HG03442 (cell line): ENCODE measurements around the gene TEX51.
A peak's percentile ranks its signal among the peaks of the same experiment; 100 is the strongest.

Experiments
- ATAC-seq: cut with Tn5 transposase; IDR thresholded peaks from one replicate; pipeline ENCODE4 v1.9.1; 2021; ENCODE audit warnings: mild to moderate bottlenecking, moderate library complexity; ENCODE audit not compliant: unreplicated experiment

TEX51 gene

DNA sequence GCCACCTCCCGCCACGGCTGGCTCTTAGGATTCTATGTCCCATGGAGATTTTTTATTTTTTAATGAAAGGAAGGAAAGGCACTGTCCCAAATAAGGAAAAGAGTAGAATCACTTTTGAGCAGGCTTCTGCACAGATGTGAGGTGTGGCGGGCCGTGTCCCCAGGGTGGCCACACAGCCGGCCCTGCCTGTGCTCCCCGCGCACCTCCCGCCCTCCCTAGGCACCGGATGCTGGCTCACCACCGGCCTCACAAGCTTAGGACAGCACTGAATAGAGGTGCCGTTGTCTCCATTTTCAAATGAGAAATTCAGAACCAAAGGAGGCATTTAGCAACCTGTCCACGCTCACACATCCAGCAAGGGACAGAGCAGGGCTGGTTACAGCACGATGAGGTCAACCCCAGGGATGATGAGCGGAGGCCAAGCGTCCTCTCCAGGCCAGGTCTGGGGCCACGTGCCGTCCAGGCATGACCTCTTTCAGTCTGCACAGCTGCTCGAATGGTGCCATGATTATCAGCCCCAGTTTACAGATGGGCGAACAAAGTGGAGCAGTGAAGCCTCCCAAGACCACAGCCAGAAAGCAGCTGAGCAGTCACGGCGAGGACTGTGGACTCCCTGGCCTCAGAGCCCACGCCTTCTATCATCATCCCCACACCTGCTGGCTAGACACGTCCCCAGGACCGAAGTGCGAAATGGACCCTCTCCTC is 20.7 kb upstream of the TEX51 start:
- ATAC-seq: no peak

DNA sequence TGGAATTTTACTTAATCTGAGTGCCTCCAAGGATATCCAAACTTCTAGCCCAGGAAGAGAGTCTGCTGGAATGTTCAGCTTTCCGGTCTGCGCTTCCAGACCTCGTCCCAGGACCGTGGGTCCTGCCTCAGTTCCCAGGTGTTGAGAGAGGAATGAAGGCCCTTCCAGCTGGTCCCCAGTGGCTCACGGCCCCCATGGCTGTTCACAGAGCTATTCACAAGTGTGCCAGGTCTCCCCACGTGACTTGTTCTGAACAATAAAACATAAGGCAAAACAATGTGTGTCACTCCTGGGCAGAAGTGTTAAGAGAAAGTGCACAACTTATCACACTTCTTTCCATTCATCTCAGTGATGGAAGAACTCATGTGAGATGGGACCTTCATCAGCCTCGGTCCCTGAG is 20.1 kb upstream of the TEX51 start:
- no peak for ATAC-seq

GRCh38 chr2:126879348-126880298 is 19.1 kb upstream of the TEX51 start:
- ATAC-seq: no peak

DNA sequence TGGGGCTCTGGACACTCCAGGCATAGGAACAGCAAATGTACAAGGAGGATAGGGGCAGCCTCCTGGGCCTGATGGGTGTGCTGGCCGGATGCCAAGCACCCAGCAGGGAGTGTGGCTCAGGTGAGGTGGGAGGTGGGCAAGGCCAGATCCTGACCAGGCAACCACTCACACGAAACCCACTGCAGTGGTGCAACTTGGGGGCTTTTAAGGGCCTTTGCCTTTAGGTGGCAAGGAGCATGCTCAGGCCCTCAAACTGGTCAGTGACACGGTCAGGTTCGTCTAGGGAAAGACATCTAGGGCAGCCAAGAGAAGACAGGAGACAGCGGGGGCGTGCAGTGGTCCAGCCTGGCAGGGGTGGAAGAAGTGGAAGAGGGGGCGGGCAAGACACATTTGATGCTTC is 18.4 kb upstream of the TEX51 start:
- ATAC-seq: no peak

DNA sequence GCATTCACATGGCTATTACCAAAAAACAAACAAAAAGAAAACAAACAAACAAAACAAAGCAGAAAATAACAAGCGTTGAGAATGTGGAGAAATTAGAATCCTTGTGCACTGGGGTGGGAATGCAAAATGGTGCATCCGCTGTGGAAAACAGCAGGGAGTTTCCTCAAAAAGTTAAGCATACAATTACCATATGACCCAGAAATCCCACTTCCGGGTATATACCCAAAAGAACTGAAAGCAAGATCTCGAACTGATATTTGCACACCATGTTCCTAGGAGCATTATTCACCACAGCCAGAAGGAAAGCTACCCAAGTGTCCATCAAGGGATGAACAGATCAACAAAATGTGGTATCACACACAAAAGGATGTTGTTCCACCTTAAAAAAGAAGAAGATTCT is 17.9 kb upstream of the TEX51 start:
- ATAC-seq: no peak

DNA sequence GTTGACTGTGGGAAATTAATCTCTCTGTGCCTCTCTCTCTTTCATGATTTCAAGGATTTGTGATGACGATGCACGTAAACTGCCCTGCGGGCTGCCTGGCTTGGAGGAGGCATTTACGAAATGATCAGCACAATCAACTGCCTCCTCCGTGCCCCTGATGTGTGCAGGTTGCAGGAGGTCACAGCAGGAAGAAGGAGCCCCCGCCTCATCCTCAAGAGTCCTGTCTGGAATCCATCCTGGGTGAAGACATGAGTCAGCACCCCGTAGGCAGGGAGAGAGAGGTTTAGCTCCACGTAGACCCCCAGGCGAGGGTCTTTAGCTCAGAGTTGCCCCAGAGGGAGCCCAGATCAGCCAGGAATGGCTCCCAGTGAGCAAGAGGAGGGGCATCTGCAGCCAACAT is 17.1 kb upstream of the TEX51 start:
- no peak for ATAC-seq

DNA sequence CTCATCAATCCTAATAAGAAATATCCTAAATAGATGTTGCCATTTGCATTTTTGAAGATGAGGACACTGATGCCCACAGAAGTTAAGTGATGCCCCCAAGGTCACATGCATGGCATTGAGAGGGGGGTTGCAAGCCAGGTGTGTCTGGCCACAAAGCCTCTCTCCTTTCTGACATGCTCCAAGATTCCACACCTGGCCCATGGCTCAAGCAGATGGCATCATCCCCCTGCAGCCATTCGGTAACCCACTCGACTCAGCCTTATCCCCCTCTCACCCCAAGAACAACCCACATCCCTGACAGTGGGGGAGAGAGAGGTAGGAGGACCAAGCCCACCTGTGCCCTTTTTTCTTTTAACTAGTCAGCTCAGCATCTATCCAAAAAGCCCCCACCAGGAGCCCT is 16.5 kb upstream of the TEX51 start:
- ATAC-seq: no peak

GRCh38 chr2:126882736-126883665 is 15.7 kb upstream of the TEX51 start:
- no peak for ATAC-seq

- ATAC-seq: no peak
Measured at GRCh38 chr2:126883666-126884040, 15.0 kb upstream of the TEX51 start.

DNA sequence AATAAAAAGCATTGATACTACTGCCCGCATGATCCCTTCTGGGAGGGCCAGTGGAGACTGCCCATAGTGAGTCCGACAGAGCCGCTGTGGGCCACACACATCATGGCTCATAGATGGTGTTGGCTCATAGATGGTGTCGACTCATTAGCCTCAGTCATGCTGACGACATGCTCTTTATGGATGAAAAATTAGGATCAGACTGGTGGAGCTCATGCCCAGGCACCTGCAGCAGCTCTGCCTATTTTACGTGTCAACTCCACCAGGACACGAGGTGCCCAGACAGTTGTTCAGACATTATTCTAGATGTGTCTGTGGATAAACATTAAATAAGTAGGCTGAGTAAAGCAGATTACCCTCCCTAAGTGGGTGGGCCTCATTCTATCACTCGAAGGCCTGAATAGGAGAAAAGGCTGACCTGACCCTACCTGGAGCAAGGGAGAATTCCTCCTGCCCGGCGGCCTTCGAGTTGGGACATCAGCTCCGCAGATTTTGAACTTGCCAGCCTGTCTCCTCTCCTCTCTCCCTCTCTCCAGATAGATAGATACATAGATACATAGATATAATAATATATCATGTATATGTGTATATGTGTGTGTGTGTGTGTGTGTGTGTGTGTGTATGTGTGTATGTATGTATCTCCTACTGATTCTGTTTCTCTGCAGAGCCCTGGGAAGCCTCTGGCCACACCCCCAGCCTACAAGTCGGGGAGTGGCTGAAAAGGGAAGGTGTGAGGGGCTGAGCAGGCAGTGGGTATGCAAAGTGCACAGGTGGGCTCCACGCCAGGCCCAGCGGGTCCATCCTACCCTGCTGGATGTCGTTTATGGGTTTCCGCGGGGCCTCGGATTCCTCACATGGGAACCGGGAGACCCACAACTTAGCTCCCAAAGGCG is 13.6 kb upstream of the TEX51 start:
- no peak for ATAC-seq

GRCh38 chr2:126885751-126886210 is 12.9 kb upstream of the TEX51 start:
- ATAC-seq: no peak

GRCh38 chr2:126886211-126886915 is 12.3 kb upstream of the TEX51 start:
- peak; percentile 84 for ATAC-seq

- no peak for ATAC-seq
Measured at GRCh38 chr2:126886916-126887280, 11.8 kb upstream of the TEX51 start.

DNA sequence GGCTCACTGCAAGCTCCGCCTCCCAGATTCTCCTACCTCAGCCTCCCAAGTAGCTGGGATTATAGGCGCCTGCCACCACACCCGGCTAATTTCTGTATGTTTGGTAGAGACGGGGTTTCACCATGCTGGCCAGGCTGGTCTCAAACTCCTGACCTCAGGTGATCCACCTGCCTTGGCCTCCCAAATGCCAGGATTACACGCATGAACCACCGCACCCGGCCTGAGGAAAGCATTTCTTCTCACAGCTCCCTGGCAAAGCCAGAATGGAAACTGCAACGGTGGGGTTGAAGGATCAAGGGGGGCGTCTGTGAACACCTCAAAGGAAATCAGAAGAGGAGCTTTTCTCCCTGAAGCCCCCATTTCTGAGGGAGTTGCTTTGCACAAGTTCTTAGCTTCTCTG is 11.2 kb upstream of the TEX51 start:
- ATAC-seq: no peak

DNA sequence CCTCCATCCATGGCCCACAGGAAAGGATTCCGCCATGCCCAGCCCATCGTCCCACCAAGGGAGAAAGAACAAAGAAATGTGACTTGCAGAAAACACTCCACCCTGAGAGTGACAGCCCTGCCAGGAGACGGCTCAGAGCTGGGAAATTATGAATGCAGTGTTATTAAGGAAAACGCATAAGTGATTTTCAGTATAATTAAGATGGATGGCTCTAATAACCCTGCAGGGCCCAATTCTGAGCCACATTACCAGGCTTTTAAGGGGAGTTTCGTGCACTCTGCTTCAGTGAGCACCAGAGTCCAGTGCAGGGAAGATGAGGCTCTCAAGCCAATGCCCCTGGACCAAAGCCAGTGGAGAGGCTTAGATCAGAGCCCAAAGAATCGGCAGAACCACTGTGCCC is 10.6 kb upstream of the TEX51 start:
- ATAC-seq: no peak

DNA sequence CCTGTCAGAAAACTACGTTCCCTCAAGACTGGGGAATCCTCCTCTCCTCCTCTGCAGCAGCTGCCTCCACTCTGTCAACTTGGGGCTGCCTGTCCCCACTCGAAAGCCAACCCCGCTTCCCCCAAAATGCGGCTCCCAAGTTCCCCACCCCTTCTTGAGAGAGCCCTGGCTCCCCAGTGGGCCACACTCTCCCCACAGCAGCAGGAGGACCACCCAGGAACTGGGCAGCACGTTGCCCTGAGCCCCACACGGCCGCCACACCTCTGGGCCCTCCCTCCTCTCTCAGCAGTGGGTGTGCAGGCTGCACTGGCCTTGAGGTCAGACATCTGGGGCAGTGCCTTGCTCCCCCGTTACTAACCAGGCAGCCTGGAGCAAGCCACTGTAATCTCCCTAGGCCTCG is 9.6 kb upstream of the TEX51 start:
- ATAC-seq: no peak

DNA sequence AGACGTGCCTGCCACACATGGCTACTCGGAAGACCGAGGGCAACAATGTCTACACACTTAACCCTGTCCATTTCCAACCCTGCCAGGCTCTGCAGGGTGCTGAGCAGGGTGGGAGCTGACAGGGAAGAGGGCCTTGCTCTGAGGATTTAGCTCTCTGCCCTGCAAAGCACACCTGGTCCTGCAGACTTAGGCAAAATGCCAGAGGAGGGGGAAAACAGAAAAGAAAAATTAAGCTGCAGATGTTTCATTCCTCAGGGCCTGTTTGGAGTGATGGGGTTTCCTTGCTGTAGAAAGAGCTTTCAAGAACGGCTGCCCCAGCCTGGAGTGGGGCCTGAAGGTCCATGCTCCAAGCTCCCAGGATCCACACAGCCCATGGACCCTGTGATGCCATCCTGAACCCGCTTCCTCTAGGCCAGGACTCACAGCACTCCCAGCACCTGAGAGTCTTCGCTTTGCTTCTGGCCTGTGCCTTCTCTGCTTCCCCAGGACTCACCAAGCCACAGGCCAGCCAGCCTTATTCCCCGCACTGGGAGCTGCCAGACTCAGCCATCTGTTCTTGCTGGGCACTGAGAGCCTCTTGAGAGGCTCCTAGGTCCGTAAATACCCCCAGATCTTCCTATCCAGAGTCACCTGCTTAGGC is 9.1 kb upstream of the TEX51 start:
- ATAC-seq: no peak

DNA sequence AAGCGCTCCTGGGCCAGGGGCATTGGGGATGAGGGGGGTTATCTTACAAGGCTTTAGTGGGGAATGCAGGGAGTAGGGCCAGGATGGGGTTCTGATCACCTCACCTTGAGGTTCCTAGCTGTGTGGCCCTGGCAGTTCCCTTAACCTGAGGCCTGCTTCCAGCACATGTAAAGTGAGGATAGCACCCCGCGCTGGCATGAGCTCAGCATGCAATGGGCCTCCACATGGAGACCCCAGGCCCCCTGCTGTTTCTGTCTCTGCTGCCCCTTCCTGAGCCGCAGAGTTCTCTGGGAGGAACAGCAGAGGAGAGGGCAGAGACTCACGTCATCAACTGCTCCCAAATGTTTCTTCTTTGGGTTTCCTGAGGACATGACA is 8.6 kb upstream of the TEX51 start:
- ATAC-seq: no peak
